Stimulated activated CD8-positive, alpha-beta memory T cell treated with anti-CD3 and anti-CD28 coated beads, Interleukin-4, amount 100 ng/mL, for 48 hours (primary cell): ENCODE measurements around the gene MVB12A.
A peak's percentile ranks its signal among the peaks of the same experiment; 100 is the strongest.

Source experiments
- DNase-seq: peaks from one replicate; pipeline ENCODE4 v3.0.0-alpha.2; 2020

MVB12A gene

DNA sequence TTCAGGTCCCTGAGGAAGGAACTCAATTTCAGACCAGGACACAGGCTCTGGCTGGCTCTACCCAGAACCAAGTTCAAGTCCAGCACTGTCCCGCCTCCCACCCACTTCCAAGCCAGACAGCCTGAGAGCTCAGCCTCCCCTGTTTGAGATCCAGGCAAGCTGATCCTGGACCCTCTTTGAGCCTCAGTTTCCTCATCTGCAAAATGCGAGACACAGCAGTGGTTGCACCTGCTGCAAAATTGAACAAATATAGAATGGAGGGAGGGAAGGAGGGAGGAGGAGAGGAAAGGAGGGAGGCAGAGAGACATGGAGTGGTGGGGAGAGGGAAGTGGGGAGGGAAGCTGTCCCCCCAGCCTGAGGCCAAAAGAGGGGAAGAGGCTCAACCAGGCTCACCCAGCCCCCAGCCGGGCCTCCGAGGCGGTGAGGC, 27.9 kb downstream of the MVB12A start:
- no peak for DNase-seq

DNA sequence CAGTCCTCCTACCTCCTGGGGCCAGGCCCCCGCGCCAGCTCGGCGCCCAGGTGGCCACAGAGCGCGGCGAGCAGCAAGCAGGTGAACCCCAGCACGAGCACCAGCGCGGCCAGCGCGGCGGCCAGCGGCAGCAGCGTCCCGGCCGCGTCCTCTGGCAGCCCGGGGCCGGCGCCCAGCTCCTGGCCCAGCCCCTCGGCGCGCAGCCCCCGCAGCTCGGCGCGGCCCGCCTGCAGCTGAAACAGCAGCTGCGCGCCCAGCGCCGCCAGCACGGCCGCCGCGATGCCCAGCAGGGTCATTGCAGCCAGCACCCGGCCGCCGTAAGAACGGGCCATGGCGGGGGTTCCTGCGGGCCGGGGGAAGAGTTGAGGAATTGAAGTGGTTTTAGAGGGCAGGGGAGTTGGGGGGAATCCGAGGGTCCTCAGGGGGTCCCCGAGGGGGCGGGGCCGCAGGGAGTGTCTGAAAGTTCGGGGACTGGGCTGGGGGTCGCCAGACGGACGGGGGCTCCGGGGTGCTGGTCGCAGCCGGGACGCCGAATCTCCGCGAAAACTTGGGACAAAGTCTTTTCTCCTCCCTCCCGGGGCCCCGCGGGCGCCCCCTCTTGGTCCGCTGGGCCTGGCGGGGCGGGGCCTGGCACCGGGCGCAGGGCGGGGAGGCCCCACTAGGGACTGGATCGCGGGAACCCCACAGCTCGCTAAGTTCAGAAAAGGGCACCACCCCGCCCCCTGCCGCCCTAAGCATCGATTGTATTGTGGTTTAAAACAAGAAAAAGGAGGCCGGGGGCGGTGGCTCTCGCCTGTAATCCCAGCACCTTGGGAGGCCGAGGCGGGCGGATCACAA, 28.5 kb downstream of the MVB12A start, which contains the start of gene TMEM221:
TMEM221 (minus strand) TSS at position 538 of the 837 bp plus-strand sequence; CDS start at position 332, 206 bp downstream.
- peak; percentile 75 for DNase-seq

DNA sequence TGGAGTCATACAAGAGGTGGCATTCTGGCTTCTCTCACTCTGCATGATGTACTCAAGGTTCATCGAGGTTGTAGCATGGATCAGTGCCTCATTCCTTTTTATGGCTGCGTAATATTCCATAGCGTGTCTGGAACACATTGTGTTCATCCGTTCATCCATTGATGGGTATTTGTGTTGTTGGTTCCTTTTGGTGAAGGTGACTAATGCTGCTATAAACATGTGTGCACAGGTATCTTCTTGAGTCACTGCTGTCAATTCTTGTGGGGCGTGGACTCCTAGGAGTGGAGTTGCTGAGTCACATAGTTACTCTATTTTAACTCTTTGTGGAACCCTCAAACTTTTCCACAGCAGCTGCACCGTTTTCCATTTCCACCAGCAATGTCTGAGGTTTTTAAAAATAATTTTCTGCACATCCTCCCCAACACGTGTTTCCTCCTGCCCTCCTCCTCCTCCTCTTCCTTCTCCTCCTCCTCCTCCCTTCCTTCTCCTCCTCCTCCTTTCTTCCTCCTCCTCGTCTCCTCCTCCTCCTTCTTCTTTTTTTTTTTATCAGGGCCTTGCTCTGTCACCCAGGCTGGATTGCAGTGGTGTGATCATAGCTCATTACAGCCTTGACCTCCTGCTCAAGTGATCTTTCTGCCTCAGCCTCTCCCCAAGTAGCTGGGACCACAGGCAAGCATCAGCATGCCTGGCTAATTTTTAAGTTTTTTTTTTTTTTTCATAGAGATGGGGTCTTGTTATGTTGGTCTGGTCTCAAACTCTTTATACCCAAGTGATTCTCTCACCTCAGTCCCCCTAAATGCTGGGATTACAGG, 30.6 kb downstream of the MVB12A start:
- DNase-seq: peak; percentile 59

DNA sequence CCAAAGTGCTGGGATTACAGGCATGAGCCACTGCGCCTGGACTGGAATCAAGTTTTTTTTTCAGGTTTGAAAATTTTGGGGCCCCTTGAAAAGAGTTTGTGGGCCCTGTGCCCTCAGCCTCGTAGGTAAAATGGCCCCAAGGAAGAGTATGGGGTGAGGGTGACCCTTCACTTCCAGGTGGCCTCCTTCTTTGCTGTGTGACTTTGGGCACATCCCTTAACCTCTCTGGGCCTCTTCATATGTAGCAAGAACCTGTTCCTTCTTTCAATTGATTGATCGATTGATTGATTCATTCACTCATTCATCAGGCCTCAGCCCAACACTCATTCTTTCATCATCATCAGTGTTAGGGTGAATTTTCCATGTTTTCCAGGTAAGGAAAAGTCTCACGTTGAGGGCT, 32.0 kb downstream of the MVB12A start:
- DNase-seq: no peak

DNA sequence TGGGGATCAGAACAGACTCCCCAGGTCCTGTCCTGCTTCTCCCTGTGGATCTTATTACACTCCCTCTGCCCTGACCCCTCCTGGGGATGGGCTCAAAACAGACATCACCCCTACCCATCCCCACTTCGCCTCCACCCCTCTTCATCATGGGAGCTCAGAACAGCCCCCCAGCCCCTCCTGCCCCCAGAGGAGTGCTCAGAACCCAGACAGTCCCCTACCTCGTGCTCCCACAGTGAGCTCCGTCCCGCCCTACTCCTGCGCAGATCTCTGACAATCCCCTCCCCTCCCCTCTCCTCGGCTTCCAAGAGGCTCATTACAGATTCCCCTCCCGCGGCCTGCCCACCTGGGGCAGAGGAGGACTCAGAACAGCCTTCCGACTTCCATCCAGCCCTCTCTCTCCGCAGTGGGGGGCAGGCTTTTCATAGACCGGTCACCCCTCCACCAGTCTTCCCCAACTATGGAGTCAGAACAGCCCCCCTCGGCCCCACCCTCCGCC, 34.8 kb downstream of the MVB12A start:
- no peak for DNase-seq

DNA sequence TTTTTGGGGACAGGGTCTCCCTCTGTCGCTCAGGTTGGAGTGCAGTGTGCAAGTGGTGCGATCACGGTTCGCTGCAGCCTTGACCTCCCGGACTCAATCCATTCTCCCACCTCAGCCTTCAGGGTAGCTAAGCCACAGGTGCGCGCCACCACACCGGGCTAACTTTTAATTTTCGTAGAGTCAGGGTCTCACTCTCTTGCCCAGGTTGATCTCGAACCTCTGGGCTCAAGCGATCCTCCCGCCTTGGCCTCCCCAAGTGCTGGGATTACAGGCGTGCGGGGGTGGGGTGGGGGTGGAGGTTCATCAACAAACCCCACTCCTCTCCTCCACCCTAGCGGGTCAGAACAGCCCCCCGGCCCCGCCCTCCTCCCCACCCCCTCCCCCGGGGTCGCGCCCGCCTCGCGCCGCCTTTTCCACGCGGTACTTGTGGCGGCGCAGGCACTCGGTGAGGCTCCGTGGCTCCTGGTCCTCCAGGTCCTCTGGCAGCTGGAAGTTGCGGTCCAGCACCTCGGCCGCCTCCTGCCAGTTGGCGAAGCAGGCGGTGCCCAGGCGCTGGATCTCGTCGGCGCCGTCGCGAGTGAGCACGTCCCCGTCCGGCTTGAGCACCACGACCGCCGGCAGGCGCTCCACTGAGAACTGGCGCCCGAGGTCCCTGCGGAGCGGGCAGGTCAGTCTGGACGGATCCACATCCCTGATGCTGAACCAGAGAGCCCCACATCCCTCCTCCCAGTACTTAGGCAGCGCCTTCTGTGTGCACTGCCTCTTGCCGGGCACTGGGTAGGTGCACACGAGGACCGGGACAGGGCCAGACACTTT, 35.7 kb downstream of the MVB12A start:
- no peak for DNase-seq

DNA sequence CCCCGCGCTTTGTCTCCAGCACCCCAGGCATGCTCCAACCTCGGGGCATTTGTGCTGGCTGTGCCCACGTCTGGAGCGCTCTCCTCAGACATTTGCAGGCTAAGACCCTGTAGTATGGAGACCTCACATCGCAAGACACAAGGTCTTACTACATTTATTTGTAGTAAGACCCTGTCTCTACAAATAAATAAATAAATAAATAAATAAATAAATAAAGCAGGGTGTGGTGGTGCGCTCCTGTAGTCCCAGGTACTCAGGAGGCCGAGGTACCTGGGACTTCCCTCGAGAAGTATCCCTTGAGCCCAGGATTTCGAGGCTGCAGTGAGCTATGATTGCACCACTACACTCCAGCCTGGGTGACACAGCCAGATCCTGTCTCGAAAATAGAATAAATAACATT, 36.3 kb downstream of the MVB12A start:
- no peak for DNase-seq

DNA sequence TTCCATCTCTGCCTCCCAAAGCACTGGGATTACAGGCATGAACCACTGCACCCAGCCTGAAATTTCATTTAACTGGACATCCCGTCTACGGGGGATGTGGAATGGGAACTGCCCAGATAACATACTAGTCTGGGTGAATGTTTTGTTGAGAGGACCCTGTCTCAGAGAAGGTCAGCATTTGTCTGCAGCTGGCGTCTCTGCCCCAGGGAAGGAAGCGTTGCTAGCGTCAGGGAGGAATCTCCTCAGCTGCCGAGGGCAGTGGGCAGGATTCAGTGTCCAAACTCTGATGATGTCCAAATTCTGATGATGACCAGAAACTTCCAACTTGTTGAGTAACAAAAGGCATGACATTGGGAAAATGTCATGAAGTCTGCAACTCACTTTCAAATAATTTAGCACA, 37.8 kb downstream of the MVB12A start:
- DNase-seq: no peak

DNA sequence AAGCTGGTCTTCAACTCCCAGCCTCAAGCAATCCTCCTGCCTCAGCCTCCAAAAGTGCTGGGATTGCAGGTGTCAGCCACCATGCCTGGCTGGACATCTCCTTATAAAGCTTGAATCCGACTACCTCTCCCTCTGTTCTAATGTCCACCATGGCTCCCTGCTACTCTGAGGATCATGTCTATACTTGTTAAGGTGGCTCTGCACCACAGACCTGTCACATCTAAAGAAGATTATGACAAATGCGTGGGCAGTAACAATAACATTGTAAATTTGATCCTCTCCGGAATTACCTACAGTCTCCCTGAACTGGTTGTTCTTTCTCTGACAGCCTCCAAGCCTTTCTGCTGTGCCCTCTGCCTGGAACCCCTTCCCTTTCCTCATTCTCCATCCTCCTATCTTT, 39.1 kb downstream of the MVB12A start:
- DNase-seq: no peak

DNA sequence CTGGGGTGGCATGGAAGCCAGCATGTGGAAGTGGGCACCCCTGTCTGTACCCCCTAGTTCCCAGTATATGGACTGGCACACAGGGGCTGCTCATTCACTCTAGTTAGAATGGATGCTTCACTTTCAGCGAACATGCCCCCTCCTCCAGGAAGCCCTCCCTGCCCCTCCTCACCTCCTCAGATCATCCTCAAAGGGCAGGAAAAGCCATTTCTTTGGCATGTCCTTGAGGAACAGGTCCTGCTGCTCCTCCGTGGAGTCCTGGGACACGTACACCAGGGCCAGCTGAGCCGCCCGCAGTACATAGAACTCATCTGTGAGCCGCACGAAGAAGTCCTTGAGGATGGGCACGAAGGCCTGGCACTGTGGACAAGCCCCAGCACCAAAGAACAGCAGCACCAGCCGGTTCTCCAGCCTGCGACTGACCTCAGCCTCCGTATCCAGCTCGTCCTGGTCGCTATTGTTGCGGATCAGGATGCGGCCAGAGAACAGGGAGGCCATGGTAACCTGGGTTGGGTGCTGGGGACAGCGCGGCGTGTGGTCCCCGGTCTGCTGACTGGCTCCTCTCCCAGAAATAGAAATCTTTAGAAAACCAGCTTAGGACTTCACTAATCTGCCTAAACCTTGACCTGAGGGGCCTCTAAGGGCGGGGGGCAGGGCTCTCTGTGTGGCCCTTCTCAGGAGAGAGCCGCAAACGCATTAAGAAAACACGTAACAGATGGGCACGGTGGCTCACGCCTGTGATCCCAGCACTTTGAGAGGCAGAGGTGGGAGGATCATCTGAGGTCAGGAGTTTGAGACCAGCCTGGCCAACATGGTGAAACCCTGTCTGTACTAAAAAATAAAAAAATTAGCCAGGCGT, 40.8 kb downstream of the MVB12A start, which contains the start of gene NXNL1:
NXNL1 (minus strand) TSS at position 555 of the 859 bp plus-strand sequence; CDS start at position 498, 57 bp downstream.
- DNase-seq: no peak

DNA sequence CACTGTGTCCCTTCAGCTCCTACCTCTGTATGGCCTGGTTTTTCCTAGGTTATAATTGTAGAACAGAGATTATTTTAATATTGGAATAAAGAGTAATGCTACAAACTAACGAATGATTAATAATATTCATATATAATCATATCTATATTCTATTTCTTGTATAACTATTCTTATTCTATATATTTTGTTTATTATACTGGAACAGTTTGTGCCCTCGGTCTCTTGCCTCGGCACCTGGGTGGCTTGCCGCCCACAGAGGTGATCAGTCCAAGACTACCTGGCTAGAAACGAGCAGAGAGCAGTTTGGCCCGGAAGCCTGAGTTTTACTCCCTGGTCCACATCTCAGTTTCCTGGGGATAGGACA, 46.6 kb downstream of the MVB12A start:
- no peak for DNase-seq

DNA sequence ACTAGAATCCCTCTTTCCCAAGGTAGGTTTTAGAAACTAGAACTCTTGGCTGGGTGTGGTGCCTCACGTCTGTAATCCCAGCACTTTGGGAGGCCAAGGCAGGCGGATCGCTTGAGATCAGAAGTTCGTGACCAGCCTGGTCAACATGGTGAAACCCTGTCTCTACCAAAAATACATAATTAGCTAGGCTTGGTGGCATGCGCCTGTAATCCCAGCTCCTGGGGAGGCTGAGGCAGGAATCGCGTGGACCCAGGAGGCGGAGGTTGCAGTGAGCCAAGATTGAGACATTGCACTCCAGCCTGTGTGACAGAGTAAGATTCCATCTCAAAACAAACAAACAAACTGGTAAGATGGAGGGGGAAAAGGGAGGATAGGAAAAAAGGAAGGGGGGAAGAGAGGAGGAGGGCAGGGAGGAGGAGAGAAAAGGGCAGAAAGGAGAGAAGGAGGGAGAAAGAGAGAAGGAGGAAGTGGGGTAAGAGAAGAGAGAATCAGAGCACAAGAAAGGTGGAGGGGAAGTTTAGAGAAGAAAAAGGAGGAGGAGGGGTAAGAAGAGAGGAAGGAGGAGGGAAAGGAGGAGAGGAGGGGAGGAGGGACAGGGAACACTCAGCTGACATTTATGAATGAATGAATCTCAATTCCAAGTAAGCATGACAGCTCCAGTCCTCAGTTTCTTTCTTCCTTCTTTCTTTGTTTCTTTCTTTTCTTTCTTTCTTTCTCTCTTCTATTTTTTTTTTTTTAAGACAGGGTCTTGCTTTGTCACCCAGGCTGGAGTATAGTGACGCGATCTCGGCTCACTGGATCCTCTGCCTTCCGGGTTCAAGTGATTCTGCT, 47.8 kb downstream of the MVB12A start:
- no peak for DNase-seq

DNA sequence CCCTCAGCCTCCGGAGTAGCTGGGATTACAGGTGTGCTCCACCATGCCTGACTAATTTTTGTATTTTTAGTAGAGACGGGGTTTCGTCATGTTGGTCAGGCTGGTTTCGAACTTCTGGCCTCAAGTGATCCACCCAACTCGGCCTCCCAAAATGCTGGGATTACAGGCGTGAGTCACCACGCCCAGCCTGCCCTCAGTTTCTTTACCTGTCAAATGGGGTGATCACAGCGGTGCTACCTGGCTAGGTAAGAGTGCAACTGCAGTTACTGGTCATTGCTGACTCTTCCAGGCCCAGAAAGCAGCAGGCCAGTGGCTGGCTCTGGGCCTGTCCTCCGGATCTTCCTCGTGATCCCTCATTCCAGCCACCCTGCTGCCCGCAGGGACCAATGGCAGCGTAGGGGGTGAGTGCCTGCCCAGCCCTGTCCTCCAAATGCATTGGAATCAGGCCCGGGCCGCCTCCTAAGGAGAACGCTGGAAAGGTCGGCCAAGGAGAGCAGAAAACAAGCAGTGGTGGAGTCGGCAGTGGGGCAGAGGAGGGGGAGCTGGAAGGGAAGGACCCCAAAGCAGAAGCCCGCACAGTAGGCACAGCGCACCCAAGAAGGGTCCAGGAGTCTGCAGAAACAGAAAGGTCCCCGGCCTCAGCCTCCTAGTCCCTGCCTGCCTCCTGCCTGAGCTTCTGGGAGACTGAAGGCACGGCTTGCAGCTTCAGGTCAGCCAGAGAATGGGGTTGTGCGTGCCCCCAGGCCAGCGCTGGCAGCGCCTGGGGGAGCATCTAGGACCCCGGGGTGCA, 48.6 kb downstream of the MVB12A start:
- DNase-seq: no peak

DNA sequence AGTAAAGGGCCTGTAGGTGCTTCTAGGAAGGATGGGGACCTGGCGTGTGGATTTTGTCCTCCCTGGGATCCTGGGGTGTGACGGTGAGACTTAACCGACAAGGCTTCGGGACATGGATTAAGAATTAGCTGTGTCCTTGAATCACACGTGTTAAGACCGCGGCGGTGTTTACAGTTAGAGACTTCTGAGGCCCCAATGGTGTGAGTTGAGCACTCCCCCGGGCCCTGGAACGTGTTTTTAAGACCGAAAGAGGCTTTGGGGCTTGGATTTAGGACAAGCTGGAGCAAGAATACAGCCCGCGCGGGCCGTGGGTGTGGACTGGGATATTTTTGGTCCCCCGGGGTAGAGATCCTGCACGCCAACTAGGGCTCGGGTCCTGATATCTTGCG, 49.2 kb downstream of the MVB12A start:
- DNase-seq: no peak

DNA sequence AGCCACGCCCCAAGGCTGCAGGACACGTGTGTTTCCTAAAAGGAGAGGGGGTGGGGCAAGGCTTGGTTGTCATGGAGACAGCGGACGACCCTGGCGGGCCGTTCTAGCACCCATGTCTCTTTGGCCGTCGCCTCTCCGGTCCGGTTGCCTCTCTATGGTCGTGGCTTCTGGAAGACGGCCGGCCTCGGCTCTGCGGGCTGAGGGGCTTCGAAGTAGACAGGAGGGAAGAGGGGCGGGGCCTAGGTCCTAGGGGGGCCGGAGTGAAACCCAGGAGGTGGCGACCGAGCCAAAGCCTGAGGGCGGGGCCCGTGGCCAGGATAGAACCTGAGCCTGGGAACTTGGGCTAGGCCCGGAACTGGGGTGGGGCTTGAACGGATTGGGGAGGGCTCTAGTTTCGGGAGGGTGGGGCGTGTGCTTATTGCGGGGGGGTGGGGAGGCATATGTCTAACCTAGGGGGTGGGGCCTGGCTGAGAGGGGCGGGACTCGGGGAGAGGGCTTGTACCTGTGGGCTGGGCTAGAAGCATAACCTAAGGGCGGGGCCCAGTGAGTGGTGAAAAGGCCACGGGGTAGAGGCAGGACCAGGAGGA, 49.7 kb downstream of the MVB12A start:
- peak; percentile 92 for DNase-seq

DNA sequence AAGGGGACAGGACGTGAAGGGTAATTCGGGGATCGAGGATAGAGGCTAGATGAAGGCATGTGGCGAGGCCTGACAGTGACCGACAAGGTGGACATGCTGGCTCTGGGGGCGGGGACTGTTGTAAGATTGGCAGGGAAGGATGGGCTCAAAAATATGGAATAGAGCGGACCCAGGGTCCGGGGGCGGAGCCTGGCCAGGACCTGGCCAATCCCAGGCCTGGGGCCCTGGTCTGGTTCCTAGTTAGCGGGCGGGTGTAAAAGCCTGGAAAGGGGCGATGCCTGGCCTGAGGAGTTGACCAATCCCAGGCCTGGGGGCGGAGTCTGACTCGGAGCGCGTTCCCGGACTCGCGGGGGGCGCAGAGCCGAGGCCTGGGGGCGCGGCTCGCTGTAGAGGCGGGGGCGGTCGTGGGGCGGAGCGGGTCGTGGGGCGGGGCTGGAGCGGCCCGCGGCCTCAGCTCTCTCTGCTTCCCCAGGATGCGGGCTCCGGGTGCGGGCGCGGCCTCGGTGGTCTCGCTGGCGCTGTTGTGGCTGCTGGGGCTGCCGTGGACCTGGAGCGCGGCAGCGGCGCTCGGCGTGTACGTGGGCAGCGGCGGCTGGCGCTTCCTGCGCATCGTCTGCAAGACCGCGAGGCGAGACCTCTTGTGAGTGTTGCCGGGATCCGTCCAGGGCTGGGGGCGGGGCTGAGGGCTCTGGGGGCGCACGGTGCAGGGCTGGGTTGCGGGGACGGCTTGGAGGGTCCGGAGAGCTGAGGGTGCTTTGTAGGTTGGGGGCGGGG, 50.4 kb downstream of the MVB12A start, which contains the start of gene SLC27A1:
SLC27A1 (plus strand) TSS at position 457 of the 774 bp plus-strand sequence; CDS start at position 474, 17 bp downstream.
- peak; percentile 96 for DNase-seq

DNA sequence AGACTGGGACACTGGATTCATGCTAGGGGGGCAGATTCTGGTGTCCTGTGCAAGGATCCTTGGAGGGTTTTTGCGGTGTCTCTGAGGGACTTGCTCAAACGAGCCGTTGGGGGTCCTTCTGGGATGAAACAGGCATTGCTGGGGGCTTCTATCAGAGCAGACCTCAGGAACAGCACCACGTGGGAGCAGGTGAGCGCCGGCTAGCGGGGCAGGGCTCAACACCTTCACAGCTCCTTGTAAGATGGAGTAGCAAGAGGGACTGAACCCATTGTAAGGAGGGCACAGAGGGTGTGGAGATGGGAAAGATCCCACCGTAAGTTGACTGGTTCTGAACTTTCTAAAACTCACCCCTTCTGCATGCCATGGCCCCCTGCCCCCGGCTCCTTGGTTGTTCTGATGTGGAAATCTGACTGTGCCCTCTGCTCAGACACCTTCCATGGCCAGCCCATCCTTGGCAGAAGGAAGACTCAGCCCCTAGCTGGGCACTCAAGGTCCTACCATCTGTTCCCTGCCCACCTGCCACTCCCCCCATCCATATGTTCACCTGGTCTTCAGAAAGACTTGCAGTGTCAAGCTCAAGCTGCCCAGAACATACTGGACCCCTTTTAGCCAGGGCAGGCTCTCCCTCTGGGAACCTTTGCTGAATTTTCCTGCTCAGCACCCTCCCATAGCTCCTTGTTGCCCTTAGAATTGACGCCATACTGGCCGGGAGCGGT, 51.7 kb downstream of the MVB12A start:
- no peak for DNase-seq

DNA sequence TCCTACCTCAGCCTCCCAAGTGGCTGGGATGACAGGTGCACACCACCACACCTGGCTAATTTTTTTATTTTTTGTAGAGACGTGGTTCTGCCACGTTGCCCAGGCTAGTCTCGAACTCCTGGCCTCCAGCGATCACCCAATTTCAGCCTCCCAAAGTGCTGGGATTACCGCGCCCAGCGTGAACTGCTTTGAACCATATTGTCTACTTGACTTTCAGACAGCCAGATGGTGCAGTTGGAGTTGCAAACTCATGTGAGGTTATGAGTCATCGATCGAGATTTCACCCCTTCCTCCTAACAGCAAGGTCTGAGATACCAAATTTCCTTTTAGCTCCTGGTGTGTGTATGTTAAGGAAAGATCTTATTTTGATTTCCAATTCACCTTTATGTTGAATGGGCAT, 53.2 kb downstream of the MVB12A start:
- no peak for DNase-seq
